H1 (cell line): ENCODE data around the gene DHRS4L2. TPM values are rescaled to one million over a fixed set of nuclear protein-coding genes. Genes with fewer than 3 reads are reported as not detected.

Source experiments
- MAX ChIP-seq: IDR thresholded peaks from 2 replicates; pipeline ENCODE4 v1.6.1; 2012; ENCODE audit warnings: inconsistent platforms
- RAD21 ChIP-seq, 2 experiments: IDR thresholded peaks in 1 of 2; conservative IDR thresholded peaks in 1 of 2; 2 replicates each; pipeline ENCODE4 v1.6.1; 2011; ENCODE audit warnings: low read depth in 2 of 2, low read length in 2 of 2, improper control_type of control experiment in 1 of 2, inconsistent platforms in 1 of 2, mild to moderate bottlenecking in 1 of 2, moderate library complexity in 1 of 2
- TEAD4 ChIP-seq: IDR thresholded peaks from 2 replicates; pipeline ENCODE4 v1.6.1; 2012; ENCODE audit warnings: low read depth, low read length, inconsistent platforms, mixed read lengths
- polyA plus RNA-seq, 7 experiments: library from polyadenylated mRNA; depleted of rRNA in 3 of 7; stranded (reverse) in 5 of 7; unstranded in 2 of 7; fragments of >200 nt in 5 of 7; fragments of 200-250 nt in 2 of 7; gene quantifications; 1 replicate in 5 of 7; 2 replicates in 1 of 7; 4 replicates in 1 of 7; pipeline versions ENCODE4 v1.2.1 to v1.2.3, GENCODE V29; 2011 to 2013; ENCODE audit warnings: missing spikeins in 2 of 7, mixed read lengths in 2 of 7
- total RNA-seq: library from RNA; stranded (reverse); fragmentation: NEBNext Ultra II Directional; extraction: Animal tissue kit (Norgen Biotek cat#: 25700); gene quantifications from 2 replicates; pipeline ENCODE4 v1.2.1, GENCODE V29; 2021

Gene DHRS4L2
- total and polyA plus RNA-seq, 2 of the 8 experiments (the other 6 are each of a cell fraction or from before 2014, with no cell fraction given), result 12.3 to 15.4 TPM

- TF ChIP-seq RAD21 (IDR thresholded peaks at IDR 0.05 in 1 of 2, conservative IDR thresholded peaks at IDR 0.05 in 1 of 2; ENCODE audit: low read depth in 2 of 2, low read length in 2 of 2) (no peak), MAX (0 out of 2 replicates have a peak, but pooled peaks have one; percentile 23), TEAD4 (no peak)
Observed at GRCh38 chr14:24037658-24038037, 48.9 kb downstream of the DHRS4L2 start (continued).
